Measurements from ENCODE around the gene KLK12. TPM values are rescaled to one million over a fixed set of nuclear protein-coding genes. Genes with fewer than 3 reads are reported as not detected.

Gene KLK12
- total RNA-seq, 2 experiments from 2014 or later = not detected

- DNase-seq (no peak), ATAC-seq (no peak)
- Mint-ChIP-seq H3K4me1 (ENCODE audit: low read depth) (peaks cover 6% of the 10 kb centered on the region), H3K9me3 (no peaks in the 10 kb centered on the region), H3K27me3 (peaks cover 41% of the 10 kb centered on the region), H3K4me3 (no peak overlapping the region), H3K27ac (no peak overlapping the region), H3K36me3 (ENCODE audit: low read depth) (no peaks in the 10 kb centered on the region)
- CTCF ChIA-PET = no interaction called here
- POLR2A ChIA-PET = no interaction called here
- intact Hi-C loops (cut with micrococcal nuclease) = no loop called here
- TF ChIP-seq, protein P1, sequence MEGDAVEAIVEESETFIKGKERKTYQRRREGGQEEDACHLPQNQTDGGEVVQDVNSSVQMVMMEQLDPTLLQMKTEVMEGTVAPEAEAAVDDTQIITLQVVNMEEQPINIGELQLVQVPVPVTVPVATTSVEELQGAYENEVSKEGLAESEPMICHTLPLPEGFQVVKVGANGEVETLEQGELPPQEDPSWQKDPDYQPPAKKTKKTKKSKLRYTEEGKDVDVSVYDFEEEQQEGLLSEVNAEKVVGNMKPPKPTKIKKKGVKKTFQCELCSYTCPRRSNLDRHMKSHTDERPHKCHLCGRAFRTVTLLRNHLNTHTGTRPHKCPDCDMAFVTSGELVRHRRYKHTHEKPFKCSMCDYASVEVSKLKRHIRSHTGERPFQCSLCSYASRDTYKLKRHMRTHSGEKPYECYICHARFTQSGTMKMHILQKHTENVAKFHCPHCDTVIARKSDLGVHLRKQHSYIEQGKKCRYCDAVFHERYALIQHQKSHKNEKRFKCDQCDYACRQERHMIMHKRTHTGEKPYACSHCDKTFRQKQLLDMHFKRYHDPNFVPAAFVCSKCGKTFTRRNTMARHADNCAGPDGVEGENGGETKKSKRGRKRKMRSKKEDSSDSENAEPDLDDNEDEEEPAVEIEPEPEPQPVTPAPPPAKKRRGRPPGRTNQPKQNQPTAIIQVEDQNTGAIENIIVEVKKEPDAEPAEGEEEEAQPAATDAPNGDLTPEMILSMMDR (IDR thresholded peaks at IDR 0.05) = no peak
Observed at GRCh38 chr19:51012661-51013190, 22.1 kb downstream of the KLK12 start.

- TF ChIP-seq, protein P1 (IDR thresholded peaks at IDR 0.05) = no peak
- Mint-ChIP-seq H3K4me1 (ENCODE audit: low read depth) (no peaks in the 10 kb centered on the region), H3K36me3 (ENCODE audit: low read depth) (no peaks in the 10 kb centered on the region), H3K9me3 (no peaks in the 10 kb centered on the region), H3K4me3 (no peak overlapping the region), H3K27me3 (peaks cover 25% of the 10 kb centered on the region), H3K27ac (no peak overlapping the region)
- intact Hi-C loops (cut with micrococcal nuclease) = no loop called here
- POLR2A ChIA-PET = no interaction called here
- CTCF ChIA-PET = no interaction called here
- ATAC-seq (no peak), DNase-seq (no peak)
Observed at GRCh38 chr19:51010066-51010795, 24.6 kb downstream of the KLK12 start.

DNA sequence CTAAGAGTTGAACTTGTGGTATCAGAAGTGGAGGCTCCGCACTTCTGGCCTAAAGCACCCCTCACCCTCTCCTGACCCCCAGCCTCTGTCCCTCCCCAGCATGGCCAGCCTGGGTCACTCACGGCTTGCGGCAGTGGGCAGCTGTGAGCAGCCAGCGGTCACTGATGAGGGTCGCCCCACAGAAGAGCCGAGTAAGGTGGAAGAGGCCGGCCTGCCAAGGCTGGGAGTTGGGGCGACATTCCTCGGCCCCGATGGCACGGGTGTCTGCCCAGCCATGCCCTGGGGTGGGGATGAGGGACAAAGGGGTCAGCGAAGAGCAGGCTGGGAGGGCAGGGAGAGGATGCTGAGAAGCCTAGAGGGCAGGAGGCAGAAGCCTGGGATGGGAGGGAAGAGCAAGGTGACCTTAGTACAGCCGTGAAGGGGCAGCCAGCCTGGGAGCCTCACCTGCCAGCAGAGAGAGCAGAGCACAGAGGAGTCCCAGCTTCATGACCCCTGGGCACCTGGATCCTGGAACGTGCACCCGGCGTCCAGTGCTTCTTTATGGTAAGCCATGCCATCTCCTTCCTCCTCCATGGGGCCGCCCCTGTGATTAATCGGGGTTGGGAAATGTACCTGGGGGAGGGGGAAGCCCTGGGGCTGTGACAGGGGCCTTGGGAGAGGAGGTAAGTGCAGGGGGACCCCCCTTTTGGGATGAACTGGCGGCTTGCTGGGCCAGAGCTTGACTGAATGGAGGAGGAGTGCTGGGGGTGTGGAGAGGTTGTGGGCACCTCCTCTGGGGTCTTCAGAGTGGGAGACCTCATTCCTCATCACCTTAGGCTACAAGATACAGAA lies 25.5 kb downstream of the KLK12 start:
- TF ChIP-seq, protein P1 (IDR thresholded peaks at IDR 0.05) = no peak
- CTCF ChIA-PET = no interaction called here
- H3K9me3 Mint-ChIP-seq = no peaks in the 10 kb centered on the region
- H3K4me3 Mint-ChIP-seq = no peak overlapping the region
- DNase-seq = no peak
- POLR2A ChIA-PET = no interaction called here
- no peaks in the 10 kb centered on the region for H3K36me3 Mint-ChIP-seq (ENCODE audit: low read depth)
- no peak overlapping the region for H3K27ac Mint-ChIP-seq
- no peaks in the 10 kb centered on the region for H3K4me1 Mint-ChIP-seq (ENCODE audit: low read depth)
- ATAC-seq = no peak
- peaks cover 15% of the 10 kb centered on the region for H3K27me3 Mint-ChIP-seq
- intact Hi-C loops (cut with micrococcal nuclease) = no loop called here

GRCh38 chr19:51007488-51007887 lies 27.3 kb downstream of the KLK12 start:
- no peak overlapping the region for H3K4me3 Mint-ChIP-seq
- ATAC-seq (no peak), DNase-seq (no peak)
- no peaks in the 10 kb centered on the region for H3K36me3 Mint-ChIP-seq (ENCODE audit: low read depth)
- TF ChIP-seq, protein P1 (IDR thresholded peaks at IDR 0.05) = no peak
- intact Hi-C loops (cut with micrococcal nuclease) = no loop called here
- H3K27ac Mint-ChIP-seq = no peak overlapping the region
- CTCF ChIA-PET = no interaction called here
- POLR2A ChIA-PET = no interaction called here
- peaks cover 22% of the 10 kb centered on the region for H3K27me3 Mint-ChIP-seq
- no peaks in the 10 kb centered on the region for H3K4me1 Mint-ChIP-seq (ENCODE audit: low read depth)
- H3K9me3 Mint-ChIP-seq = no peaks in the 10 kb centered on the region

DNA sequence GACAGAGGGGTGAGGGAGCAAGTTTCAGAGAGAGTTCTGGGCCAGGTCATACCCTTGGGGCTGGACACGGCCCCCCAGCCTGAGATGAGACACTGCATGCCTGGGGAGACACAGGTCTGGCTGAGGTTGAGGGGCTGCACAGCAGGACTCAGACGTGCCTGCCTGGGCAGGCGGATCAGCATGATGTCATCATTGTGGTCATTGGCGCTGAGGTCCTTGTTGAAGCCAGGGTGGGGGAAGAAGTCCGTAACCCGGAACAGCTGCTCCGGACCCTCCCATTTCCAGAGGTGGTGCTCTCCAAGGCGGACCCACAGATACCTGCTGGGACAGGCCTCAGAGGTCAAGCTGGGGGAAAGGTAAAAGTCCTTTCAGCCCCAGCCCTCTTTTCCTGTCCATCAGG lies 28.4 kb downstream of the KLK12 start:
- ChIA-PET POLR2A (interaction anchor here (0.6 kb wide), 1 partner anchor 53 kb away, joined by 3 read pairs; no protein-coding TSS in a partner anchor), CTCF (no interaction called here)
- Mint-ChIP-seq H3K27me3 (peaks cover 28% of the 10 kb centered on the region), H3K4me3 (no peak overlapping the region), H3K27ac (no peak overlapping the region), H3K4me1 (ENCODE audit: low read depth) (no peaks in the 10 kb centered on the region), H3K36me3 (ENCODE audit: low read depth) (no peaks in the 10 kb centered on the region), H3K9me3 (no peaks in the 10 kb centered on the region)
- ATAC-seq (no peak), DNase-seq (no peak)
- TF ChIP-seq, protein P1 (IDR thresholded peaks at IDR 0.05) = no peak
- intact Hi-C loops (cut with micrococcal nuclease) = no loop called here

Measured in activated CD8-positive, alpha-beta T cell treated with anti-CD3 and anti-CD28 coated beads for 36 hours (primary cell).